HG03196 (cell line): ENCODE results near the gene PHLPP2.

Experiments used
- ATAC-seq: cut with Tn5 transposase; IDR thresholded peaks from one replicate; pipeline ENCODE4 v1.9.1; 2021; ENCODE audit not compliant: unreplicated experiment

Gene PHLPP2

GRCh38 chr16:71724320-71724751 is at the start of gene PHLPP2:
PHLPP2 (minus strand) TSS chr16:71724701; CDS start chr16:71714795, 9,906 bp downstream.
- no peak for ATAC-seq

- ATAC-seq = no peak
These were observed 47.1 kb upstream of the PHLPP2 start for GRCh38 chr16:71771571-71771970.

- no peak for ATAC-seq
These were observed 44.7 kb upstream of the PHLPP2 start for GRCh38 chr16:71769222-71769621.

GRCh38 chr16:71767060-71767900 is 42.8 kb upstream of the PHLPP2 start:
- ATAC-seq = no peak

- ATAC-seq = no peak
These were observed 37.7 kb upstream of the PHLPP2 start for GRCh38 chr16:71762186-71762585.

- ATAC-seq = no peak
These were observed 36.6 kb upstream of the PHLPP2 start for GRCh38 chr16:71761097-71761496.

- ATAC-seq = no peak
These were observed 33.8 kb upstream of the PHLPP2 start for GRCh38 chr16:71758293-71758760.

- no peak for ATAC-seq
These were observed 30.2 kb upstream of the PHLPP2 start for GRCh38 chr16:71754652-71755051.

GRCh38 chr16:71754108-71754507 is 29.6 kb upstream of the PHLPP2 start:
- ATAC-seq = no peak

- ATAC-seq = no peak
These were observed 23.7 kb upstream of the PHLPP2 start for GRCh38 chr16:71748226-71748625.

- ATAC-seq = no peak
These were observed 22.0 kb upstream of the PHLPP2 start for GRCh38 chr16:71746442-71747046.

- ATAC-seq = no peak
These were observed 14.4 kb upstream of the PHLPP2 start for GRCh38 chr16:71738855-71739254.

- no peak for ATAC-seq
These were observed 13.0 kb upstream of the PHLPP2 start for GRCh38 chr16:71737501-71737900.

- ATAC-seq = no peak
These were observed 10.0 kb upstream of the PHLPP2 start for GRCh38 chr16:71734511-71734910.

- ATAC-seq = no peak
These were observed 8.1 kb upstream of the PHLPP2 start for GRCh38 chr16:71732587-71732986.

- ATAC-seq = no peak
These were observed 3.2 kb upstream of the PHLPP2 start for GRCh38 chr16:71727551-71728324.

- ATAC-seq = no peak
These were observed 2.2 kb upstream of the PHLPP2 start for GRCh38 chr16:71726476-71727315.

- peak; percentile 77 for ATAC-seq
These were observed 773 bp downstream of the PHLPP2 start for GRCh38 chr16:71723537-71724319.

GRCh38 chr16:71722801-71723536 is 1.5 kb downstream of the PHLPP2 start:
- ATAC-seq = peak; percentile 36
